Stimulated activated CD4-positive, alpha-beta T cell treated with anti-CD3 and anti-CD28 coated beads, Interleukin-1b, Interleukin-23, amount 100 ng/mL, for 4 hours (primary cell): ENCODE data around the gene SPOCK2.
"Not testable (repeated sequence)": the region's sequence is repeated elsewhere in the genome, so short reads cannot be mapped to it uniquely, and the experiment has no call there.

ENCODE experiments used
- DNase-seq, 2 donors: peaks; one replicate each; pipeline ENCODE4 v3.0.0-alpha.2; 2020; ENCODE audit warnings: low read depth in 2 of 2

The SPOCK2 gene

DNA sequence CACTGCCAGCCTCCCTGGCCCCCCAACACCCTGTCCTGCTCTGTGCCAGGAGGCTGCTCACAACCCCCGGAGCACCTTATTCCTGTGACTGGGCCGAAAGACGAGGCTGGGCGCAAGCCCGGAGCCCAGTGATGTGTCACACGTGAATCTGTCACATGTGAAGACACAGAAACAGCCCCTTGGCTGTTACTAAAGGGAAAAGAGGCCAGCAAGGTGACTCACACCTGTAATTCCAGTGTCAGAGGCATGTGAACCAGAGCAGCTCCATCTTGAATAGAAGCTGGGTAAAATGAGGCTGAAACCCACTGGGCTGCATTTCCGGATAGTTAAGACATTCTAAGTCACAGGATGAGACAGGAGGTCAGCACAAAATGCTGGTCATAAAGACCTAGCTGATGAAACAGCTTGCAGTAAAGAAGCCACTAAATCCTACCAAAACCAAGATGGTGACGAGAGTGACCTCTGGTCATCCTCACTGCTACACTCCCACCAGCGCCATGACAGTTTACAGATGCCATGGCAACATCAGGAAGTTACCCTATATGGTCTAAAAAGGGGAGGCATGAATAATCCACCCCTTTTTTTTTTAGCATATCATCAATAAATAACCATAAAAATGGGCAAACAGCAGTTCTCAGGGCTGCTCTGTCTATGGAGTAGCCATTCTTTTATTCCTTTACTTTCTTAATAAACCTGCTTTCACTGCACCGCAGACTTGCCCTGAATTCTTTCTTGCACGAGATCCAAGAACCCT is 55.8 kb downstream of the SPOCK2 start:
- not testable (repeated sequence) for DNase-seq

DNA sequence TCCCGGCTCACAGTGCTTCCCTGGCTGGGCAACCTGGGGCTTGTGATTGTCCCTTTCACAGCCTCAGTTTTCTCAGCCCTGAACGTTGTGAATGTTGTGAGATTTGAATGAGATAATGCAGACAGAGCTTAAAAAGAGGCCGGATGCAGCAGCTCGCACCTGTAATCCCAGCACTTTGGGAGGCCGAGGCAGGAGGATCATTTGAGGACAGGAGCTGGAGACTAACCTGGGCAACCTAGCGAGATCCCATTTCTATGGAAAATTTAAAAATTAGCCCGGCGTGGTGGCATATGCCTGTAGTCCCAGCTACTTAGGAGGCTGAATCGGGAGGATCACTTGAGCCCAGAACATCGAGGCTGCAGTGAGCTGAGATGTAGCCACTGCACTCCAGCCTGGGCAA is 56.6 kb downstream of the SPOCK2 start:
- DNase-seq: no peak

DNA sequence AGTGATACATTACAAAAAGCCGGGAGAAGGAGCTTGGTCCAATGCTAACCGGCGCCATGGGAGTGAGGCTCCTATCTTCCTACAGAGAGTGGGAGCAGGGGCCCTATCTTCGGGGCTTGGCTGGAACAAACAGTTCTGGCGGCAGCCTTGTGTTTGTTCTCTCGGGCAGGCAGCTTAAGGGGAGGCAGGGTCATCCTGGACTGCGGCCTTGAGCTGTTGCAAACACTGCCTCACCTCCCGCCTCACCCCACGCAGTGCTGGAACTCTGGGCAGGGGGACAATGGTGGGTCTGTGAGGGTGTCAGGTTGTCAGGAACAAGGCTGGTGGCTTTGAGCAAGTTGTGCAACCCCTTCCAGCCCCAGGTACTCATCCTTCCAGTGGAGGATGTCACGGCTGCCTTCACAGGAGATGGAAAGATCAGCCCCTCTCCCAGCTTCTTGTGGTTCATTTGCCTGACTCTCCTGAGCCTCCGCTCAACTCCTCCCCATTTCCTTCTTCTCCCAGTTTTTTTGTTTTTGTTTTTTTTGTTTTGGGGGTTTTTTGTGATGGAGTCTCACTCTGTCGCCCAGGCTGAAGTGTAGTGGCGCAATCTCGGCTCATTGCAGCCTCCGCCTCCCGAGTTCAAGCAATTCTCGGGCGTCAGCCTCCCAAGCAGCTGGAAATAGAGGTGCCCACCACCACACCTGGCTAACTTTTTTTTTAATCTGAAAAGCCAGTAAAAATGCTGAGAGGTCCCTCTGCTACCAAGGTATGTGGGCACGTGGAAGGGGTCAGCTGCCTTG is 57.4 kb downstream of the SPOCK2 start:
- DNase-seq: no peak

DNA sequence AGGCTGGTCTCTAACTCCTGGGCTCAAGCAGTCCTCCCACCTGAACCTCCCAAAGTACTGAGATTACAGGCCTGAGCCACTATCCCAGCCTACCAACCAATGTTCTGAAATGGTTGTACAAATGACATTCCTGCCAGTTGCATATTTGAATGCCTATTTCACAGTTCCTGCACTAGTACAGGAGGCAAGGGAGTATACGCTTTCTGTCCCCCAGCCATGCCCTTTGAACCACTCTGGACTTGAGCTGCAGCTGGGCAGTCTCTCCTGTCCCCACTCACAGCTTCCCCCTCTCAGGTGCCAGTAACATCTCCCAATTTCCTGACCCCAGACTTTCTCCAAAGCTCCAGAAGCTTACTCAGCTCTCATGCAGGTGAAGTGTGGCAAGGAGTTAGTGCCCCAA is 58.9 kb downstream of the SPOCK2 start:
- DNase-seq: no peak

DNA sequence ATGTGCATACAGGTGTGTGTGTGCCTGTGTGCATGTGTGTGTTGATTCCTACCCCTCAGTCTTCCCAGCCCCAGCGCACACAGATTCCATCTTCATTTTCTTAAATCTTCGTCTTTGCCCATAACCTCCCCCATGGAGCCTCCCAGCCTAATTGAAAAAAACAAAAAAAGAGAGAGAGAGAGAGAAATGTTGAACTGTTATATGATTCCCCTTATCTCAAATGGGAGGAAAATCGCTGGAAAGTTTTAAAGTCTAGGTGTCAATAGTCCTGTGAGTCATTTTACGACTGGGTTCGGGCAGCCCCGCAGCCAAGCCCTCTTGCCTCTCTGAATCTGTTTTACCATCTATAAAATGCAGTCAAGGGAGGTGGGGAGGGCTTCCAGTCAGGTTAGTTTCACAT is 60.9 kb downstream of the SPOCK2 start:
- no peak for DNase-seq

DNA sequence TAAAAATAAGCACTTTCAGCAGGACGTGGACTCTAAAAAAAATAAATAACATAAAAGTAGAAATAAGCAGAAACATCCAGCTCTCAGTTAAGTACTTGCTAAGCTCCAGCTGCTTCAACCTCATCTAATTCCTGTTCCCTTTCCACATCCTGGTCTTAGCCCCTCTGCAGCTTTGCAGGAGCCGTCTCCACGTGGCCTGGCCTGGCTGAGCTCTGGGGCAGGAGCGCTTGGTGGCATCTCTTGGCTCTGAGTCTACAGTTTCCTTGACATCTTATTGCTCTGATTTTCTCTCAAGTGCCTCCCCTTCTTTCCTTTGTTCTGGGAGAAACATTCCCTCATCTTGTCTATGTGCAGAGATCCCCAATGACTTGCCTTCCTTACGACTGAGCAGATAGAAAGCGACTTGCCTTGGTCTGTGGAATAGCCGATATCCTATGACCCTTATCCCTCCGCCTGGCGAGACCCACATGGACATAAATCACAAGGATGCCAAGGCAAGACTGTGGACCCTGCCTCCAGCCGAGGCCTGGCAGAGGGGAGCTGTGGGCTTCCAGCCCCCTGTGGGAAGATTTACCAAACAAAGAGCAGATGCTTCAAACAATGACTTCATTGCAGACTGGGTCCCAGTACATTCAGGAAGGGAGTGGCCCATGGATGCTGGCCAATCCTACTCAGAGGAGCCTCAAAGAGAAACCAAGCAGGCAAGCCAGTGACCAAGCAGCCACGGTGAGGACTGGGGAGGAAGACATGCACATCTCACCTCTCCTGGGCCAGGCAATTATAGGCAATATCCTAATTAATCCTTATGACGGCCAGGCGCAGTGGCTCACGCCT is 61.9 kb downstream of the SPOCK2 start:
- DNase-seq: no peak

- DNase-seq: no peak
Measured at GRCh38 chr10:72025832-72026231, 62.5 kb downstream of the SPOCK2 start.

DNA sequence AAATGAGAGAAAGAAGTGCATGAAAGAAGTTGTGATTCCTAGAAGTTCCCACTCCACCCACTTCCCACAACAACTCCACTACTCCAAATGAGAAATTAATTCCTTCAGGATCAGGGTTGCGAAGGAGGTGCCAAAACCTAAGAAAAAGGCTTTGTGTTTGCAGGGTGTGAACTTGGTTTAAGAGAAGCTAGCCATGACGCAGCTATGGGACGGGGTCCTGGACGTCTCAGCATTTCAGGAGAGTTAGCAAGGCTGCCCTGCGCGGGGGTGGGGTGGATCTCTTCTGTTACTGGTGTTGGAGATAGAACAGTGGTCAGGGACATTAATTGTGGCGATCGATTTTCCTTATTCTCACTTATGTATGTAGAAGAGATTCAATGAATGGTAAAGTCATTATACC is 63.0 kb downstream of the SPOCK2 start:
- no peak for DNase-seq

DNA sequence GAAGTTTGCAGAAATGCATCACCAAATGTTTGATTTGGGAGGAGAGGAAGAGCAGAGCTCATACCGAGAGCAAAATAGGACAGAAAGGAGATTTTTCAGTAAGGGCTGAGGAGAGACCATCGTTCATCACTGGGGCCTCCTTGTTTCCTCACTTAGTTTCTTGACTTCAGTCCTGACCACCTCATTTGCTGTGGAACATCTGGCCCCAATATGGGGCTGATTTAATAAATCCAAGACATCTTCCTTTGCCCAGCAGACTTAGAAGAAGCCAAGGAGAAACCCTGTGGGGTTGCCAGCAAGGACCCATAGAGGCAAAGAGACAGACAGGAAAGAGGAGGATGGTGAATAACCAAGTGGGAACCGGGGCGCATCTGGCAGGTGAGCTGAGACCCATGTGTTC is 63.8 kb downstream of the SPOCK2 start:
- no peak for DNase-seq

DNA sequence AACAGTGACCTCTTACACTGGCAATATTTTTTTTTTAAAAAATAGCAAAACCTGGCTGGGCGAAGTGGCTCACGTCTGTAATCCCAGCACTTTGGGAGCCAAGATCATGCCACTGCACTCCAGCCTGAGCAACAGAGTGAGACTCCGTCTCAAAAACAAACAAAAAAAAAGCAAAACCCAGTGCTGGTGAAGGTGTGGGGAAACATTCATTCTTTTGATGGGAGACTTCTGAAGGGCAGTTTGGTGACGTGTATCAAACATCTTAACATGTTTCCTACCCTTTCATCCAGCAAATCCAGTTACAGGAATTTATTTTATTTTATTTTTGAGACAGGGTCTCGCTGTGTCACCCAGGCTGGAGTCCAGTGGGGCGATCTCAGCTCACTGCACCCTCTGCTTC is 66.1 kb downstream of the SPOCK2 start:
- no peak for DNase-seq

GRCh38 chr10:72020914-72021809 is 67.2 kb downstream of the SPOCK2 start:
- no peak for DNase-seq

DNA sequence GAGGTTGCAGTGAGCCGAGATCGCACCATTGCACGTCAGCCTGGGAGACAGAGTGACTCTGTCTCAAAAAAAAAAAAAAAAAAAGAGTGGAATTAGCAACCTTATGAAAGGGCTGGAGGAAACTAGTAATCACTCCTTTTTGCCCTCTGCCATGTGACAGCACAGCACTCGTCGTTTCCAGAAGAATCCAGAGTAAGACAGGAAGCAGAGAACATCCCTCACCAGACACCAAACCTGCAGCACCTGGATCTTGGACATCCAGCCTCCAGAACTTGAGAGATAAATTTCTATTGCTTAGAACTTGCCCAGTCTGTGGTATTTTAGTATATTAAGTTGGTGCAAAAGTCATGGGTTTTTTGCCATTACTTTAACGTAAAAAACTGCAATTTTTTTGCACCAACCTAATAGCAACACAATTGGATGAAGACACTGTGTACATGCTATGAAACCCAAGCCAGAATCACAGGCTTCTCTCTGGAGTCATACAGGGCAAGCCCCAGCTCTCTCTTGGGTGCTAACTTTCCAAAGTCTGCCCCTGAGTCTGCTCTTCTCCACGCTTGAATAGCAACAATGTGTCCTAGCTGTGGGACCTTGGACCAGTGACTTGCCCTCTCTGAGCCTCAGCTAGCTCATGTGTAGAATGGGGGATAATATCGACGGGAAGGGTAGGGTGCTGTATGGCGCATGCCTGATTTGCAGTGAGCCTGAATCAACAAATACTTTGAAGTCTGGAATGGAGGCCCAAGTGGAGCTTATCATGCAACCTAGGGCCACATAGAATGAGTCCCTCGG is 69.1 kb downstream of the SPOCK2 start:
- no peak for DNase-seq

GRCh38 chr10:72016608-72017300 is 71.6 kb downstream of the SPOCK2 start:
- no peak for DNase-seq

- no peak for DNase-seq
Measured at GRCh38 chr10:72015841-72016240, 72.5 kb downstream of the SPOCK2 start.

DNA sequence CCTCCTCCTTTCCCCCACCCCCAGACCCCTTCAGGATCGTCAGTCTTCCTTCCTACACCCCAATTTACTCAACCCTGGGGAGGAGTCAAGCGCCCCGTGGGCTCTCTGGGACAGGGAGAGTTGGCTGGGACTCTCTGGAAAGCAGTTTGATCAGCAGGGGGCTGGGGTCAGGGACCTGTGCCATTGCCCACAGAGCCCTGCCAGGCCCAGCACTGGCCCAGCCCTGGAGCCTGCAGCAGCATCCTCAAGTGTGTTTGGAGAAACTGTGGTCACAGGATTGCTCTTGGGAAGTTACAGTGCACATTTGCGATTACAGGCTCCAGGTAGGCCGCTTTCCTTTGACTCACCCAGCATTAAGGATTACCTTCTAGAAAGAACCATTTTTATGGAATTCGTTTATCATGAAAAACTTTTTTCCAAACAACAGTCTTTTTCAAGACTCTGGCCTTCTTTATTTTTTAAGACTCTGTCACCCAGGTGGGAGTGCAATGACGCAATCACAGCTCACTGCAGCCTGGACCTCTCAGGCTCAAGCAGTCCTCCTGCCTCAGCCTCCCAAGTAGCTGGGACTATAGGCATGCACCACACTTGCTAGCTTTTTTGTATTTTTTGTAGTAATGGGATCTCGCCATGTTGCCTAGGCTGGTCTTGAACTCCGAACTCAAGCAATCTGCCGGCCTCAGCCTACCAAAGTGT is 73.4 kb downstream of the SPOCK2 start:
- DNase-seq: no peak

DNA sequence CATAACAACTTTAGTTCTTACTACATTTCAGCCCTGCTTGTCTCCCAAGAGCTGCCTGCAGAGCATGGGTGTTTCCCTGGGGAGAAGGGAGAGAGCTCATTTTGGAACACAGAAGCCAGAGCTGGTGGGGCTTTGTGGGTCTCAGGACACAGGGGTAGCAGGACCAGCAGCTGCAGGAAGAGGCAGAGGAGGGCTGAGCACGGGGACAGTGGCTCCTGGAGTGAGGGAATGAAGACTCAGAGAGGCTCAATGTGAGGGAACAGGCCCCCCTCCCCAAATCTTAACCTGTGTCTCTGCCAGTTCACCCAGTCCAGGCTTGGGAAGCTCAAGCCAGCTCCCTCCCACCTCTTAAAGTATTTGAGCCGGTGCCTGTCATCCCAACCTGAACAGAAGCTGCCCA is 74.2 kb downstream of the SPOCK2 start:
- DNase-seq: no peak

DNA sequence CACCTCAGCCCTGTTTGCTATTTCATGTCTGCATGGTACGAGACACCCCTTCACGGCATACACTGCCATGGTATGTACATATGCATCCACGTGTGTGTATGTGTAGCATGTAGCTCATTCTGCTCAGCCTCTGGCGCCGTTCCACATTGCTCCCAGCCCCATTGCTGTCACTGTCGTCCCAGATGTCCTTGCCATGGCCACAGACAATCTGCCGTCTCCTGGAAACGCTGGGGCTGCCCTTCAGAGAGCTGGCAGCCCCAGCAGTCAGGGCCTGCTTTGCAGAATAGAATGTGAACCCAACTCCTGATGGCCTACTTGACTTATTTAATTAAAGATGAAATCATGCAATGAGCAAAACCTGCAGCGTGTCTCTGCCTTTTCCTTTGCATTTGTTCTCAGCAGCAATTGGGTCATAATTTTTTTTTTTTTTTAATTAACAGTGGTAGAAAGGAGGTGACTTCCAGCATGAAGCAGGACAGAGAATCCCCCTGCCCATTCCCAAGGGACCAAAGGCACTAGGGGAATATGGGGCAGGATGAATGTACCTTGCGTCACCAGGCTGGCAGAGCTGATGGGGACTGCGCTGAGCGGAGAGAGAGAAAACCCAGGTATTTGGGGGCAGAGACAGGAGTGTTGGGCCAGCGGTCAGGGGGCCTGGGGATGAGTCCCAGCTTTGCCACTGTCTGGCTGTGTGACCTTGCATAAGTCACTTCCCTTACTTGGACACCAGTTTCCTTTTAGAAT is 75.0 kb downstream of the SPOCK2 start:
- DNase-seq: no peak

GRCh38 chr10:72012796-72013195 is 75.6 kb downstream of the SPOCK2 start:
- DNase-seq: no peak
